Activated CD8-positive, alpha-beta T cell treated with anti-CD3 and anti-CD28 coated beads for 36 hours (primary cell): ENCODE results near the gene ZC3H12C. TPM values are rescaled to one million over a fixed set of nuclear protein-coding genes. Genes with fewer than 3 reads are reported as not detected.

Source experiments
- ATAC-seq: fragments of 200-7000 bp; cut with Tn5 transposase; one replicate; pipeline ENCODE4 v1.10.0; 2021; ENCODE audit warnings: mild to moderate bottlenecking, moderate library complexity
- CTCF ChIA-PET: fragments of 350-600 bp; sonication (Branson Sonifier 250); formaldehyde crosslinking; loops from one replicate; lab custom pipeline; 2021; ENCODE audit warnings: antibody characterized with exemption; lab: Charles Lee
- POLR2A ChIA-PET: fragments of 350-600 bp; sonication (Branson Sonifier 250); formaldehyde crosslinking; loops from one replicate; lab custom pipeline; 2021; ENCODE audit warnings: antibody characterized with exemption; lab: Charles Lee
- DNase-seq: peaks from one replicate; pipeline ENCODE4 v3.0.0-alpha.2; 2020
- H3K27ac Mint-ChIP-seq: one replicate; pipeline ENCODE4 v1.8.0; 2021; ENCODE audit warnings: mild to moderate bottlenecking, mixed read lengths
- H3K27me3 Mint-ChIP-seq: one replicate; pipeline ENCODE4 v1.8.0; 2021; ENCODE audit warnings: mixed read lengths
- H3K36me3 Mint-ChIP-seq: one replicate; pipeline ENCODE4 v1.8.0; 2021; ENCODE audit warnings: low read depth, mixed read lengths
- H3K4me1 Mint-ChIP-seq: one replicate; pipeline ENCODE4 v1.8.0; 2021; ENCODE audit warnings: low read depth, mixed read lengths
- H3K4me3 Mint-ChIP-seq: one replicate; pipeline ENCODE4 v1.8.0; 2021; ENCODE audit warnings: mild to moderate bottlenecking, moderate library complexity, mixed read lengths
- H3K9me3 Mint-ChIP-seq: one replicate; pipeline ENCODE4 v1.8.0; 2021; ENCODE audit warnings: mixed read lengths
- CTCF ChIP-seq: fragments of 200-600 bp; IDR thresholded peaks from one replicate; pipeline ENCODE4 v1.8.0; 2022; ENCODE audit warnings: antibody characterized with exemption, mild to moderate bottlenecking
- intact Hi-C: fragments of 100-400 bp; cut with micrococcal nuclease; formaldehyde crosslinking; loops from one replicate; pipeline ENCODE4 v1.10.0; 2022
- total RNA-seq, 2 experiments: library from RNA; stranded (reverse); gene quantifications; one replicate each; pipeline ENCODE4 v1.2.3, GENCODE V29; 2021

The ZC3H12C gene
- total RNA-seq, 2 experiments from 2014 or later = 0.40 to 0.45 TPM

- intact Hi-C loops = no loop called here
- no peaks in the 10 kb centered on the region for H3K36me3 Mint-ChIP-seq
- ChIA-PET POLR2A (no interaction called here), CTCF (interaction anchor here (0.9 kb wide), 1 partner anchor 13 kb away, joined by 3 read pairs; no protein-coding TSS in a partner anchor)
- H3K27ac Mint-ChIP-seq = no peak overlapping the region
- no peaks in the 10 kb centered on the region for H3K9me3 Mint-ChIP-seq
- no peaks in the 10 kb centered on the region for H3K4me1 Mint-ChIP-seq
- no peak overlapping the region for H3K4me3 Mint-ChIP-seq
- TF ChIP-seq CTCF = no peak
- DNase-seq (no peak), ATAC-seq (no peak)
- H3K27me3 Mint-ChIP-seq = no peaks in the 10 kb centered on the region
Observed at GRCh38 chr11:110160437-110160836, 67.2 kb downstream of the ZC3H12C start.

- ChIA-PET POLR2A (no interaction called here), CTCF (interaction anchor here (0.9 to 1.4 kb wide), 2 partner anchors 12 to 13 kb away, joined by 3 read pairs; no protein-coding TSS in a partner anchor)
- Mint-ChIP-seq H3K9me3 (no peaks in the 10 kb centered on the region), H3K27ac (no peak overlapping the region), H3K36me3 (no peaks in the 10 kb centered on the region), H3K4me3 (no peak overlapping the region), H3K4me1 (no peaks in the 10 kb centered on the region), H3K27me3 (no peaks in the 10 kb centered on the region)
- ATAC-seq = no peak
- intact Hi-C loops = no loop called here
- DNase-seq = no peak
- TF ChIP-seq CTCF = no peak
Observed at GRCh38 chr11:110161061-110161460, 67.9 kb downstream of the ZC3H12C start.

- CTCF ChIA-PET = interaction anchor here (1.4 kb wide), 1 partner anchor 10 kb away, joined by 3 read pairs; no protein-coding TSS in a partner anchor
- no peaks in the 10 kb centered on the region for H3K9me3 Mint-ChIP-seq
- no peaks in the 10 kb centered on the region for H3K27me3 Mint-ChIP-seq
- H3K27ac Mint-ChIP-seq = no peak overlapping the region
- H3K4me3 Mint-ChIP-seq = no peak overlapping the region
- no peak for ATAC-seq
- POLR2A ChIA-PET = no interaction called here
- no peak for TF ChIP-seq CTCF
- no peaks in the 10 kb centered on the region for H3K36me3 Mint-ChIP-seq
- intact Hi-C loops = no loop called here
- H3K4me1 Mint-ChIP-seq = no peaks in the 10 kb centered on the region
- DNase-seq = no peak
Observed at GRCh38 chr11:110162216-110162615, 69.0 kb downstream of the ZC3H12C start.

GRCh38 chr11:110165039-110165925, 72.1 kb downstream of the ZC3H12C start:
- POLR2A ChIA-PET = no interaction called here
- H3K27ac Mint-ChIP-seq = no peak overlapping the region
- ATAC-seq = no peak

More at GRCh38 chr11:110165039-110165925, 72.1 kb downstream of the ZC3H12C start:
- intact Hi-C loops = no loop called here
- Mint-ChIP-seq H3K36me3 (no peaks in the 10 kb centered on the region), H3K27me3 (no peaks in the 10 kb centered on the region), H3K4me3 (no peak overlapping the region), H3K9me3 (no peaks in the 10 kb centered on the region), H3K4me1 (no peaks in the 10 kb centered on the region)
- no peak for TF ChIP-seq CTCF
- no peak for DNase-seq
- CTCF ChIA-PET = interaction anchor here (1.6 to 1.9 kb wide), 2 partner anchors 9 to 15 kb away, joined by 4 to 13 read pairs; no protein-coding TSS in a partner anchor
